GM10266 (cell line): ENCODE results near the gene RHOJ.

ENCODE experiments used
- DNase-seq: peaks from one replicate; pipeline ENCODE4 v3.0.0; 2012; ENCODE audit errors: extremely low spot score
- CTCF ChIP-seq: IDR thresholded peaks from 2 replicates; pipeline ENCODE4 v1.5.1; 2012; ENCODE audit warnings: mild to moderate bottlenecking, low read depth; ENCODE audit not compliant: control insufficient read depth, insufficient read depth; ENCODE audit errors: missing control alignments

RHOJ gene

GRCh38 chr14:63262446-63262845, 58.2 kb downstream of the RHOJ start:
- no peak for DNase-seq
- TF ChIP-seq CTCF: no peak

- TF ChIP-seq CTCF: no peak
These were observed 61.9 kb downstream of the RHOJ start for GRCh38 chr14:63266106-63266505.

GRCh38 chr14:63267171-63267570, 62.9 kb downstream of the RHOJ start:
- DNase-seq: no peak
- TF ChIP-seq CTCF: no peak

More at GRCh38 chr14:63266106-63266505, 61.9 kb downstream of the RHOJ start:
- DNase-seq: no peak

GRCh38 chr14:63268771-63269170, 64.5 kb downstream of the RHOJ start:
- no peak for DNase-seq
- TF ChIP-seq CTCF: no peak

- DNase-seq: no peak
- no peak for TF ChIP-seq CTCF
These were observed 65.5 kb downstream of the RHOJ start for GRCh38 chr14:63269561-63270225.

GRCh38 chr14:63273129-63273528, 68.9 kb downstream of the RHOJ start:
- DNase-seq: no peak
- TF ChIP-seq CTCF: no peak

GRCh38 chr14:63273717-63274655, 69.7 kb downstream of the RHOJ start:
- no peak for DNase-seq
- no peak for TF ChIP-seq CTCF
